Loucy (cell line): ENCODE measurements around the gene PLXNA2.

ENCODE experiments used
- EZH2phosphoT487 ChIP-seq: fragments of 200-600 bp; IDR thresholded peaks from 2 replicates; pipeline ENCODE4 v1.6.1; 2018; ENCODE audit warnings: antibody characterized with exemption, mild to moderate bottlenecking, moderate library complexity, borderline replicate concordance
- TF ChIP-seq, protein P1 (sequence below): fragments of 200-600 bp; sonication (generic); conservative IDR thresholded peaks from 2 replicates; pipeline ENCODE4 v1.5.1; 2014; ENCODE audit warnings: mild to moderate bottlenecking, antibody characterized with exemption, low read length

DNA sequence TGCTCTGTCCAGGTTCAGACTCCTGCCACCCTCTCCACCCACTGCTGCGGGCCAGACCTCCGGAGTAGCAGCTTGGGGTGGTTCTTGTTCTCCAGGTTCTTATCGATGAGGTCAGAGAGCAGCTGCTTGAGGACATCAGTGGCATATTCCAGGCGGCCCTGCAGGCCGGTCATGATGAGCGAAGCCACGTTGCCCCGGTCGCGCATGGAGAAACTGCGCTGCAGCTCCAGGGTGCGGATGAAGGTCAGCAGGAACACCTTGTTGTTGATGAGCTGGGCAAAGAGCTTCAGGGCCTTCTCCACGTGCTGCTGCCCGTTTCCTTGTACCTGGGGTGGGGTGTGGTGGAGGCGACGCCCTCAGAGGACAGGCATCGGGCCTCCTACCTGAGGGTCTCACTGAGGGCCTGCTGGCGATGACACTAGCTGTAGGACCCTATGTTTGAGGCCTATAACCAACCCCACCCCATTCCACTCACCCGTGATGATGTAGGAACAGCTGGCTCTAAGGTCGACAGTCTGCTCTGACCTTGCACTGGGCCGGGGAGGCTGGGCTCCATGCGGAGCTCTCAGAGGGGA is 202.1 kb downstream of the PLXNA2 start:
- TF ChIP-seq EZH2phosphoT487: no peak
- TF ChIP-seq, protein P1, sequence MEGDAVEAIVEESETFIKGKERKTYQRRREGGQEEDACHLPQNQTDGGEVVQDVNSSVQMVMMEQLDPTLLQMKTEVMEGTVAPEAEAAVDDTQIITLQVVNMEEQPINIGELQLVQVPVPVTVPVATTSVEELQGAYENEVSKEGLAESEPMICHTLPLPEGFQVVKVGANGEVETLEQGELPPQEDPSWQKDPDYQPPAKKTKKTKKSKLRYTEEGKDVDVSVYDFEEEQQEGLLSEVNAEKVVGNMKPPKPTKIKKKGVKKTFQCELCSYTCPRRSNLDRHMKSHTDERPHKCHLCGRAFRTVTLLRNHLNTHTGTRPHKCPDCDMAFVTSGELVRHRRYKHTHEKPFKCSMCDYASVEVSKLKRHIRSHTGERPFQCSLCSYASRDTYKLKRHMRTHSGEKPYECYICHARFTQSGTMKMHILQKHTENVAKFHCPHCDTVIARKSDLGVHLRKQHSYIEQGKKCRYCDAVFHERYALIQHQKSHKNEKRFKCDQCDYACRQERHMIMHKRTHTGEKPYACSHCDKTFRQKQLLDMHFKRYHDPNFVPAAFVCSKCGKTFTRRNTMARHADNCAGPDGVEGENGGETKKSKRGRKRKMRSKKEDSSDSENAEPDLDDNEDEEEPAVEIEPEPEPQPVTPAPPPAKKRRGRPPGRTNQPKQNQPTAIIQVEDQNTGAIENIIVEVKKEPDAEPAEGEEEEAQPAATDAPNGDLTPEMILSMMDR: no peak
